ENCODE measurements around the gene GRN.
"Not testable (repeated sequence)": the region's sequence is repeated elsewhere in the genome, so short reads cannot be mapped to it uniquely, and the experiment has no call there.

GRN gene

GRCh38 chr17:44362459-44362948 lies 17.4 kb downstream of the GRN start:
- no peak for DNase-seq

GRCh38 chr17:44362949-44363612 lies 18.0 kb downstream of the GRN start:
- DNase-seq = no peak

GRCh38 chr17:44363613-44364159 lies 18.6 kb downstream of the GRN start, which contains the start of gene FAM171A2:
TSS of gene FAM171A2 (minus strand) at chr17:44363853. CDS start at chr17:44363714, 139 bp downstream.
- DNase-seq = peak; percentile 51 to 52

GRCh38 chr17:44365051-44365450 lies 19.9 kb downstream of the GRN start:
- DNase-seq = not testable (repeated sequence)

- no peak for DNase-seq
Observed at GRCh38 chr17:44367231-44367979, 22.3 kb downstream of the GRN start.

GRCh38 chr17:44368391-44369243 lies 23.5 kb downstream of the GRN start:
- DNase-seq = not testable (repeated sequence)

- DNase-seq = not testable (repeated sequence)
Observed at GRCh38 chr17:44369414-44370023, 24.4 kb downstream of the GRN start.

- DNase-seq = no peak
Observed at GRCh38 chr17:44372036-44372435, 26.9 kb downstream of the GRN start.

- DNase-seq = no peak
Observed at GRCh38 chr17:44374306-44375195, 29.4 kb downstream of the GRN start.

GRCh38 chr17:44375196-44376017 lies 30.3 kb downstream of the GRN start:
- no peak for DNase-seq

- no peak for DNase-seq
Observed at GRCh38 chr17:44376124-44376523, 31.0 kb downstream of the GRN start.

- DNase-seq = no peak
Observed at GRCh38 chr17:44376779-44377178, 31.7 kb downstream of the GRN start.

GRCh38 chr17:44378171-44378705 lies 33.1 kb downstream of the GRN start:
- DNase-seq = no peak

- DNase-seq = no peak
Observed at GRCh38 chr17:44379887-44380286, 34.8 kb downstream of the GRN start.

- no peak for DNase-seq
Observed at GRCh38 chr17:44380767-44381166, 35.7 kb downstream of the GRN start.

- DNase-seq = no peak
Observed at GRCh38 chr17:44381810-44382305, 36.8 kb downstream of the GRN start.

GRCh38 chr17:44382917-44383316 lies 37.8 kb downstream of the GRN start:
- DNase-seq = no peak

- DNase-seq = no peak
Observed at GRCh38 chr17:44383363-44383762, 38.3 kb downstream of the GRN start.

- no peak for DNase-seq
Observed at GRCh38 chr17:44383861-44384260, 38.8 kb downstream of the GRN start.

GRCh38 chr17:44384281-44384822 lies 39.2 kb downstream of the GRN start:
- DNase-seq = no peak

Data from activated CD4-positive, alpha-beta T cell treated with anti-CD3 and anti-CD28 coated beads, Interleukin-2, amount 50 U/mL, for 4 hours (primary cell).